ENCODE measurements around the gene CNTN1. TPM values are rescaled to one million over a fixed set of nuclear protein-coding genes. Genes with fewer than 3 reads are reported as not detected.

CNTN1 gene
- total RNA-seq, 1 experiment from 2014 or later = 6.5 TPM

- Histone ChIP-seq H3K18ac (ENCODE audit: insufficient read length, low read depth, low read length) (no peak overlapping the region), H3K79me1 (ENCODE audit: insufficient read depth, low read depth, low read length, poor library complexity, severe bottlenecking) (no peaks in the 10 kb centered on the region), H4K20me1 (ENCODE audit: control insufficient read depth, insufficient read depth, insufficient read length) (no peaks in the 10 kb centered on the region), H4K5ac (ENCODE audit: insufficient read length, low read depth, low read length) (no peak overlapping the region), H4K91ac (ENCODE audit: insufficient read length, low read depth, low read length) (no peak overlapping the region), H2BK5ac (ENCODE audit: insufficient read length, low read length) (no peak overlapping the region), H3K14ac (ENCODE audit: insufficient read depth, low read length) (no peak overlapping the region), H3K27me3 (ENCODE audit: insufficient read depth, low read length) (no peaks in the 10 kb centered on the region), H3K27ac (ENCODE audit: insufficient read length, low read depth, low read length) (no peak overlapping the region), H4K8ac (replicated peaks; ENCODE audit: insufficient read length, low read depth, low read length) (no peak overlapping the region), H3K23me2 (ENCODE audit: insufficient read length, low read depth, low read length, poor library complexity, severe bottlenecking) (no peaks in the 10 kb centered on the region), H2AFZ (ENCODE audit: low read length) (no peak overlapping the region), H3K4ac (ENCODE audit: low read depth, low read length) (no peak overlapping the region), H3K4me2 (ENCODE audit: insufficient read depth, insufficient read length, low read length) (no peak overlapping the region), H3K4me1 (ENCODE audit: insufficient read depth, low read length) (no peaks in the 10 kb centered on the region), H3K23ac (ENCODE audit: insufficient read length, low read depth, low read length) (no peak overlapping the region), H3K56ac (ENCODE audit: insufficient read length, low read depth, low read length) (no peak overlapping the region), H2BK120ac (ENCODE audit: low read depth, low read length, poor library complexity, severe bottlenecking) (no peak overlapping the region), H3K9ac (ENCODE audit: extremely low read depth, insufficient read length, low read length) (no peak overlapping the region), H3K9me3 (ENCODE audit: control insufficient read depth, low read depth, low read length) (no peaks in the 10 kb centered on the region), H2BK20ac (ENCODE audit: low read depth, low read length, poor library complexity, severe bottlenecking) (no peak overlapping the region), H3K79me2 (ENCODE audit: insufficient read depth, low read length) (no peaks in the 10 kb centered on the region), H3T11ph (ENCODE audit: low read length) (no peak overlapping the region), H2BK15ac (ENCODE audit: low read depth, low read length) (no peak overlapping the region), H2BK12ac (ENCODE audit: insufficient read length, low read depth, low read length) (no peak overlapping the region), H2AK5ac (ENCODE audit: insufficient read length, low read length) (no peak overlapping the region)
- no peak for DNase-seq
- no peaks in the 10 kb centered on the region for H3K36me3 Mint-ChIP-seq (ENCODE audit: insufficient read depth in 1 of 3, low read depth in 3 of 3)
- H3K9me3 Mint-ChIP-seq = no peaks in the 10 kb centered on the region; a peak in 1 of 5 replicates
- WGBS (ENCODE audit: extremely low coverage, insufficient read length, low lambda C conversion rate) = no CpG with 5 or more reads among the region's 5 CpGs
- H3K4me1 Mint-ChIP-seq = peaks cover 3 to 5% of the 10 kb centered on the region in 2 experiments; a peak in 3 of 4 replicates
- no peak overlapping the region; a peak in 1 of 5 replicates for H3K4me3 Mint-ChIP-seq
- no peak for TF ChIP-seq CTCF (conservative IDR thresholded peaks at IDR 0.05)
- H3K27me3 Mint-ChIP-seq (ENCODE audit: low read depth) = no peaks in the 10 kb centered on the region
- no peak overlapping the region for H3K27ac Mint-ChIP-seq
Measured at GRCh38 chr12:40834321-40834720, 142.1 kb downstream of the CNTN1 start.

Data from H9 (cell line).